Neural cell (in vitro differentiated cells): ENCODE data around the gene JOSD2. TPM values are rescaled to one million over a fixed set of nuclear protein-coding genes. Genes with fewer than 3 reads are reported as not detected.

Experiments used
- H2AFZ ChIP-seq: fragments of 200-600, 300-800 bp; sonication (generic), shearing (Covaris generic); 2 replicates; pipeline ENCODE4 v1.6.0; 2014; ENCODE audit warnings: low read depth, mild to moderate bottlenecking, antibody characterized with exemption, low read length, moderate library complexity
- H3F3A ChIP-seq: fragments of 200-600 bp; shearing (Covaris generic); 2 replicates; pipeline ENCODE4 v1.6.1; 2016; ENCODE audit warnings: mild to moderate bottlenecking, moderate library complexity, mixed read lengths, antibody characterized with exemption, low read length; ENCODE audit not compliant: insufficient read depth, poor library complexity, severe bottlenecking
- H3K27ac ChIP-seq: fragments of 200-600, 300-800 bp; sonication (generic), shearing (Covaris generic); 2 replicates; pipeline ENCODE4 v1.5.1; 2014; ENCODE audit warnings: mild to moderate bottlenecking, low read length, moderate library complexity
- H3K27me3 ChIP-seq: fragments of 300-800, 200-600 bp; sonication (generic), shearing (Covaris generic); 2 replicates; pipeline ENCODE4 v1.6.0; 2014; ENCODE audit warnings: mild to moderate bottlenecking, low read depth, low read length, moderate library complexity; ENCODE audit not compliant: insufficient read depth
- H3K36me3 ChIP-seq: fragments of 300-800, 200-600 bp; sonication (generic), shearing (Covaris generic); 2 replicates; pipeline ENCODE4 v1.5.1; 2014; ENCODE audit warnings: mild to moderate bottlenecking, antibody characterized with exemption, low read length, moderate library complexity; ENCODE audit not compliant: insufficient read depth
- H3K4me2 ChIP-seq: fragments of 300-800, 200-600 bp; sonication (generic), shearing (Covaris generic); 2 replicates; pipeline ENCODE4 v1.6.0; 2014; ENCODE audit warnings: mild to moderate bottlenecking, low read length
- H3K4me3 ChIP-seq: fragments of 300-800, 200-600 bp; sonication (generic), shearing (Covaris generic); 2 replicates; pipeline ENCODE4 v1.5.1; 2014; ENCODE audit warnings: mild to moderate bottlenecking, low read length, moderate library complexity
- H3K79me2 ChIP-seq: fragments of 200-600 bp; shearing (Covaris generic); replicated peaks from 2 replicates; pipeline ENCODE4 v1.6.0; 2014; ENCODE audit warnings: mild to moderate bottlenecking, low read length, moderate library complexity; ENCODE audit not compliant: insufficient read depth
- H3K9ac ChIP-seq: fragments of 300-800, 200-600 bp; sonication (generic), shearing (Covaris generic); 2 replicates; pipeline ENCODE4 v1.6.1; 2016; ENCODE audit warnings: mild to moderate bottlenecking, low read length, mixed read lengths
- H3K9me2 ChIP-seq: fragments of 200-600 bp; shearing (Covaris generic); 2 replicates; pipeline ENCODE4 v1.6.1; 2016; ENCODE audit warnings: mild to moderate bottlenecking, low read length, mixed read lengths; ENCODE audit not compliant: insufficient read depth
- H3K9me3 ChIP-seq: fragments of 200-600, 300-800 bp; sonication (generic), shearing (Covaris generic); 2 replicates; pipeline ENCODE4 v1.6.1; 2016; ENCODE audit warnings: mild to moderate bottlenecking, mixed run types, low read length, moderate library complexity, mixed read lengths
- H4K20me1 ChIP-seq: fragments of 200-600 bp; shearing (Covaris generic); 2 replicates; pipeline ENCODE4 v1.6.1; 2016; ENCODE audit warnings: mild to moderate bottlenecking, mixed run types; ENCODE audit not compliant: insufficient read depth
- EP300 ChIP-seq: fragments of 450-650 bp; conservative IDR thresholded peaks from 2 replicates; pipeline ENCODE4 v1.6.1; 2014; ENCODE audit warnings: antibody characterized with exemption, mild to moderate bottlenecking, moderate library complexity; ENCODE audit not compliant: poor library complexity, severe bottlenecking
- EZH2 ChIP-seq: fragments of 200-600, 300-800 bp; shearing (Covaris generic), sonication (generic); IDR thresholded peaks from 2 replicates; pipeline ENCODE4 v1.6.1; 2014; ENCODE audit warnings: antibody characterized with exemption, low read length, borderline replicate concordance, mild to moderate bottlenecking; ENCODE audit not compliant: insufficient read depth, poor library complexity, severe bottlenecking
- MXI1 ChIP-seq: fragments of 450-650 bp; conservative IDR thresholded peaks from 2 replicates; pipeline ENCODE4 v1.6.1; 2014; ENCODE audit warnings: antibody characterized with exemption, mild to moderate bottlenecking; ENCODE audit not compliant: poor library complexity, severe bottlenecking
- POLR2AphosphoS5 ChIP-seq: IDR thresholded peaks from 2 replicates; pipeline ENCODE4 v1.6.1; 2012
- RAD21 ChIP-seq: fragments of 450-650 bp; conservative IDR thresholded peaks from 2 replicates; pipeline ENCODE4 v1.6.1; 2014; ENCODE audit warnings: antibody characterized with exemption, mild to moderate bottlenecking, moderate library complexity
- SMC3 ChIP-seq: fragments of 450-650 bp; conservative IDR thresholded peaks from 2 replicates; pipeline ENCODE4 v1.6.1; 2014; ENCODE audit warnings: antibody characterized with exemption, mild to moderate bottlenecking, moderate library complexity; ENCODE audit not compliant: poor library complexity
- TAF1 ChIP-seq: IDR thresholded peaks from 2 replicates; pipeline ENCODE4 v1.6.1; 2012; ENCODE audit warnings: low read depth
- polyA plus RNA-seq: library from polyadenylated mRNA; depleted of rRNA; stranded (reverse); fragments of >200 nt; gene quantifications from 2 replicates; pipeline ENCODE4 v1.2.3, GENCODE V29; 2014
- TF ChIP-seq, protein P1 (sequence below): fragments of 450-650 bp; IDR thresholded peaks from 2 replicates; pipeline ENCODE4 v1.5.1; 2014; ENCODE audit warnings: antibody characterized with exemption, mild to moderate bottlenecking, moderate library complexity; ENCODE audit not compliant: poor library complexity, severe bottlenecking
- TF ChIP-seq, protein P2 (sequence below): IDR thresholded peaks from 2 replicates; pipeline ENCODE4 v1.6.1; 2012; ENCODE audit warnings: borderline replicate concordance

The JOSD2 gene
- polyA plus RNA-seq, 1 donor from 2014 or later = 10.7 TPM

DNA sequence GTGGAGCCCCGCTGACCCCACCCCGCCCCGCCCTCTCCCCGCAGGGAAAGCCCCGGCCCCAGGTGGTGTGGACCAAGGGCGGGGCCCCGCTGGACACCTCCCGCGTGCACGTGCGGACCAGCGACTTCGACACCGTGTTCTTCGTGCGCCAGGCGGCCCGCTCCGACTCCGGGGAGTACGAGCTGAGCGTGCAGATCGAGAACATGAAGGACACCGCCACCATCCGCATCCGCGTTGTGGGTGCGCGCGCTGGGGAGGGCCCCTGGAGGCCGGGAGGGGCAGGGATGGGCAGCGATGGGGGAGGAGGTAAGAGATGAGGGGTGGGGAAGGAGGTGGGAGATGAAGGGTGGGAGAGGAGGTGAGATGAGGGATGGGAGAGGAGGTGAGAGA is 51.9 kb downstream of the JOSD2 start:
- no peaks in the 10 kb centered on the region for H3K79me2 ChIP-seq
- no peaks in the 10 kb centered on the region for H3K9me3 ChIP-seq
- no peaks in the 10 kb centered on the region for H3K9me2 ChIP-seq
- no peak overlapping the region for H3K27ac ChIP-seq
- H3K4me2 ChIP-seq = no peak overlapping the region
- no peaks in the 10 kb centered on the region for H3F3A ChIP-seq
- H3K36me3 ChIP-seq = no peaks in the 10 kb centered on the region
- TF ChIP-seq TAF1 (no peak), SMC3 (no peak), POLR2AphosphoS5 (no peak), RAD21 (no peak), EZH2 (no peak), EP300 (no peak), MXI1 (no peak)
- TF ChIP-seq, protein P1, sequence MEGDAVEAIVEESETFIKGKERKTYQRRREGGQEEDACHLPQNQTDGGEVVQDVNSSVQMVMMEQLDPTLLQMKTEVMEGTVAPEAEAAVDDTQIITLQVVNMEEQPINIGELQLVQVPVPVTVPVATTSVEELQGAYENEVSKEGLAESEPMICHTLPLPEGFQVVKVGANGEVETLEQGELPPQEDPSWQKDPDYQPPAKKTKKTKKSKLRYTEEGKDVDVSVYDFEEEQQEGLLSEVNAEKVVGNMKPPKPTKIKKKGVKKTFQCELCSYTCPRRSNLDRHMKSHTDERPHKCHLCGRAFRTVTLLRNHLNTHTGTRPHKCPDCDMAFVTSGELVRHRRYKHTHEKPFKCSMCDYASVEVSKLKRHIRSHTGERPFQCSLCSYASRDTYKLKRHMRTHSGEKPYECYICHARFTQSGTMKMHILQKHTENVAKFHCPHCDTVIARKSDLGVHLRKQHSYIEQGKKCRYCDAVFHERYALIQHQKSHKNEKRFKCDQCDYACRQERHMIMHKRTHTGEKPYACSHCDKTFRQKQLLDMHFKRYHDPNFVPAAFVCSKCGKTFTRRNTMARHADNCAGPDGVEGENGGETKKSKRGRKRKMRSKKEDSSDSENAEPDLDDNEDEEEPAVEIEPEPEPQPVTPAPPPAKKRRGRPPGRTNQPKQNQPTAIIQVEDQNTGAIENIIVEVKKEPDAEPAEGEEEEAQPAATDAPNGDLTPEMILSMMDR = no peak
- TF ChIP-seq, protein P2, sequence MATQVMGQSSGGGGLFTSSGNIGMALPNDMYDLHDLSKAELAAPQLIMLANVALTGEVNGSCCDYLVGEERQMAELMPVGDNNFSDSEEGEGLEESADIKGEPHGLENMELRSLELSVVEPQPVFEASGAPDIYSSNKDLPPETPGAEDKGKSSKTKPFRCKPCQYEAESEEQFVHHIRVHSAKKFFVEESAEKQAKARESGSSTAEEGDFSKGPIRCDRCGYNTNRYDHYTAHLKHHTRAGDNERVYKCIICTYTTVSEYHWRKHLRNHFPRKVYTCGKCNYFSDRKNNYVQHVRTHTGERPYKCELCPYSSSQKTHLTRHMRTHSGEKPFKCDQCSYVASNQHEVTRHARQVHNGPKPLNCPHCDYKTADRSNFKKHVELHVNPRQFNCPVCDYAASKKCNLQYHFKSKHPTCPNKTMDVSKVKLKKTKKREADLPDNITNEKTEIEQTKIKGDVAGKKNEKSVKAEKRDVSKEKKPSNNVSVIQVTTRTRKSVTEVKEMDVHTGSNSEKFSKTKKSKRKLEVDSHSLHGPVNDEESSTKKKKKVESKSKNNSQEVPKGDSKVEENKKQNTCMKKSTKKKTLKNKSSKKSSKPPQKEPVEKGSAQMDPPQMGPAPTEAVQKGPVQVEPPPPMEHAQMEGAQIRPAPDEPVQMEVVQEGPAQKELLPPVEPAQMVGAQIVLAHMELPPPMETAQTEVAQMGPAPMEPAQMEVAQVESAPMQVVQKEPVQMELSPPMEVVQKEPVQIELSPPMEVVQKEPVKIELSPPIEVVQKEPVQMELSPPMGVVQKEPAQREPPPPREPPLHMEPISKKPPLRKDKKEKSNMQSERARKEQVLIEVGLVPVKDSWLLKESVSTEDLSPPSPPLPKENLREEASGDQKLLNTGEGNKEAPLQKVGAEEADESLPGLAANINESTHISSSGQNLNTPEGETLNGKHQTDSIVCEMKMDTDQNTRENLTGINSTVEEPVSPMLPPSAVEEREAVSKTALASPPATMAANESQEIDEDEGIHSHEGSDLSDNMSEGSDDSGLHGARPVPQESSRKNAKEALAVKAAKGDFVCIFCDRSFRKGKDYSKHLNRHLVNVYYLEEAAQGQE = no peak
- no peaks in the 10 kb centered on the region for H3K27me3 ChIP-seq
- no peak overlapping the region for H2AFZ ChIP-seq
- no peaks in the 10 kb centered on the region for H4K20me1 ChIP-seq
- no peak overlapping the region for H3K4me3 ChIP-seq
- no peak overlapping the region for H3K9ac ChIP-seq

DNA sequence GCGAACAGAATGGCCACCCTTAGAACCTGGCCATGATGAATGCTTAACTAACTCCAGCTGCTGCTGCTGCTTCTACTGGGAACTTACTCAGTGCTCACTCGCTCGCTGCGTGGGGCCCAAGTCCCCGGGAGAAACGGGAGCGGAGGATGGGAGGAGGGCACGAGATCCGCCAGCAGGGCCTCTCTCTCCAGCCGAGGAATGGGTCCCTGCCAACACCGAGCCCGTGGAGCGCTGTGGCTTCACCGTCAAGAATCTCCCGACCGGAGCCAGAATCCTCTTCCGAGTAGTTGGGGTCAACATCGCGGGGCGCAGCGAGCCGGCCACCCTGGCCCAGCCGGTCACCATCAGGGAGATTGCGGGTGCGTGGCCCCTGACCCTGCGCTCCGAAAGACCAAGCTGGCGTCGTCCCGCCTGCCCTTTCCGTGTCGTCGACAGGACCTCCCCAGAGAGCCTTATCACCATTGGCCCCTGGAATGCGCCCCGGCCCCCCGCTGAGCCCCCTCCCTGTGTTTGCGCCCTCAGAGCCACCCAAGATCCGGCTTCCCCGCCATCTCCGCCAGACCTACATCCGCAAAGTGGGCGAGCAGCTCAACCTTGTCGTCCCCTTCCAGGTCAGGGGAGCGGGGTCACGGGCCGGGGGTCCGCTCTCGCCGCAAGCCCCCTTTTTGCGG is 52.5 kb downstream of the JOSD2 start:
- no peaks in the 10 kb centered on the region for H3K9me3 ChIP-seq
- H3K36me3 ChIP-seq = no peaks in the 10 kb centered on the region
- H3K27me3 ChIP-seq = no peaks in the 10 kb centered on the region
- no peak overlapping the region for H3K4me2 ChIP-seq
- no peak overlapping the region for H2AFZ ChIP-seq
- TF ChIP-seq RAD21 (no peak), MXI1 (no peak), EP300 (no peak), SMC3 (no peak), EZH2 (no peak), TAF1 (no peak), POLR2AphosphoS5 (no peak)
- TF ChIP-seq, protein P1 = no peak
- TF ChIP-seq, protein P2 = no peak
- H3K9me2 ChIP-seq = no peaks in the 10 kb centered on the region
- no peak overlapping the region for H3K9ac ChIP-seq
- no peak overlapping the region for H3K4me3 ChIP-seq
- no peak overlapping the region for H3K27ac ChIP-seq
- H3K79me2 ChIP-seq = no peaks in the 10 kb centered on the region
- no peaks in the 10 kb centered on the region for H4K20me1 ChIP-seq
- H3F3A ChIP-seq = no peaks in the 10 kb centered on the region
